HL-60 (cell line): ENCODE data around the gene ANKFY1.

Experiments
- DNase-seq, 2 experiments: peaks; one replicate each; pipeline ENCODE4 v3.0.0-alpha.2; 2010 to 2020; ENCODE audit warnings: low read depth in 1 of 2, low spot score in 1 of 2
- H3K27ac ChIP-seq: fragments of 250-450 bp; sonication (Bioruptor Pico); replicated peaks from 2 replicates; pipeline ENCODE4 v1.5.1; 2020; ENCODE audit warnings: mild to moderate bottlenecking, moderate library complexity
- H3K27me3 ChIP-seq: fragments of 250-450 bp; sonication (Bioruptor Pico); 2 replicates; pipeline ENCODE4 v1.5.1; 2021; ENCODE audit warnings: mild to moderate bottlenecking, moderate library complexity; ENCODE audit not compliant: insufficient read depth, poor library complexity, severe bottlenecking
- H3K4me3 ChIP-seq: replicated peaks from 2 replicates; pipeline ENCODE4 v1.5.1; 2011; ENCODE audit warnings: mild to moderate bottlenecking, control low read depth, low read length; ENCODE audit not compliant: insufficient read depth
- CTCF ChIP-seq: IDR thresholded peaks from one replicate; pipeline ENCODE4 v1.5.1; 2011; ENCODE audit warnings: low read length, control low read depth, inconsistent platforms; ENCODE audit not compliant: insufficient read depth
- GABPA ChIP-seq: IDR thresholded peaks from 2 replicates; pipeline ENCODE4 v1.6.1; 2012; ENCODE audit warnings: low read depth
- POLR2AphosphoS5 ChIP-seq: IDR thresholded peaks from 2 replicates; pipeline ENCODE4 v1.6.1; 2012; ENCODE audit warnings: low read depth
- SPI1 ChIP-seq: IDR thresholded peaks from 2 replicates; pipeline ENCODE4 v1.6.1; 2012; ENCODE audit warnings: low read depth, mild to moderate bottlenecking, borderline replicate concordance
- TF ChIP-seq, protein P1 (sequence below): IDR thresholded peaks from 2 replicates; pipeline ENCODE4 v1.6.1; 2012; ENCODE audit warnings: low read depth; ENCODE audit not compliant: insufficient replicate concordance

ANKFY1 gene

DNA sequence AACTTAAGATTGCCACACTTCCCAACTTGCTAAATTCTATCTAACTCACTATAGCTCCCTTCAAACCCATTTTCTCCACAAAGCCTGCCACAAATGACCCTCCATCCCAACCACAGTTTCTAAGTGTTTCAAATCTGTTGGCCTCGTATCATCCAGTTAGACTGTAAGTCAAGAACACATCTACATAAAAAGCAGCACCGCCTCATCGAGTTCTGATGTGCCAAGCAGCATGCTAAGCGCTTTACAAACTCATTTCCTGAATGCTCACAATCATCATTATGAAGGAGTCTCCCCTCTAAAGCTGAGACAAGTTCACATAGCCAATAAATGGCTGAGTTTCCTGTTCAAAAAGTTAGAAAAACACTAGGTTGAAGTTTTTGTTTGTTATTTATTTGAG lies 9.2 kb upstream of the ANKFY1 start:
- DNase-seq: no peak
- Histone ChIP-seq H3K27ac (no peak overlapping the region), H3K27me3 (no peaks in the 10 kb centered on the region), H3K4me3 (no peak overlapping the region)
- no peak for TF ChIP-seq CTCF
- no peak for TF ChIP-seq POLR2AphosphoS5
- no peak for TF ChIP-seq SPI1
- TF ChIP-seq GABPA: no peak
- TF ChIP-seq, protein P1, sequence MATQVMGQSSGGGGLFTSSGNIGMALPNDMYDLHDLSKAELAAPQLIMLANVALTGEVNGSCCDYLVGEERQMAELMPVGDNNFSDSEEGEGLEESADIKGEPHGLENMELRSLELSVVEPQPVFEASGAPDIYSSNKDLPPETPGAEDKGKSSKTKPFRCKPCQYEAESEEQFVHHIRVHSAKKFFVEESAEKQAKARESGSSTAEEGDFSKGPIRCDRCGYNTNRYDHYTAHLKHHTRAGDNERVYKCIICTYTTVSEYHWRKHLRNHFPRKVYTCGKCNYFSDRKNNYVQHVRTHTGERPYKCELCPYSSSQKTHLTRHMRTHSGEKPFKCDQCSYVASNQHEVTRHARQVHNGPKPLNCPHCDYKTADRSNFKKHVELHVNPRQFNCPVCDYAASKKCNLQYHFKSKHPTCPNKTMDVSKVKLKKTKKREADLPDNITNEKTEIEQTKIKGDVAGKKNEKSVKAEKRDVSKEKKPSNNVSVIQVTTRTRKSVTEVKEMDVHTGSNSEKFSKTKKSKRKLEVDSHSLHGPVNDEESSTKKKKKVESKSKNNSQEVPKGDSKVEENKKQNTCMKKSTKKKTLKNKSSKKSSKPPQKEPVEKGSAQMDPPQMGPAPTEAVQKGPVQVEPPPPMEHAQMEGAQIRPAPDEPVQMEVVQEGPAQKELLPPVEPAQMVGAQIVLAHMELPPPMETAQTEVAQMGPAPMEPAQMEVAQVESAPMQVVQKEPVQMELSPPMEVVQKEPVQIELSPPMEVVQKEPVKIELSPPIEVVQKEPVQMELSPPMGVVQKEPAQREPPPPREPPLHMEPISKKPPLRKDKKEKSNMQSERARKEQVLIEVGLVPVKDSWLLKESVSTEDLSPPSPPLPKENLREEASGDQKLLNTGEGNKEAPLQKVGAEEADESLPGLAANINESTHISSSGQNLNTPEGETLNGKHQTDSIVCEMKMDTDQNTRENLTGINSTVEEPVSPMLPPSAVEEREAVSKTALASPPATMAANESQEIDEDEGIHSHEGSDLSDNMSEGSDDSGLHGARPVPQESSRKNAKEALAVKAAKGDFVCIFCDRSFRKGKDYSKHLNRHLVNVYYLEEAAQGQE: no peak

DNA sequence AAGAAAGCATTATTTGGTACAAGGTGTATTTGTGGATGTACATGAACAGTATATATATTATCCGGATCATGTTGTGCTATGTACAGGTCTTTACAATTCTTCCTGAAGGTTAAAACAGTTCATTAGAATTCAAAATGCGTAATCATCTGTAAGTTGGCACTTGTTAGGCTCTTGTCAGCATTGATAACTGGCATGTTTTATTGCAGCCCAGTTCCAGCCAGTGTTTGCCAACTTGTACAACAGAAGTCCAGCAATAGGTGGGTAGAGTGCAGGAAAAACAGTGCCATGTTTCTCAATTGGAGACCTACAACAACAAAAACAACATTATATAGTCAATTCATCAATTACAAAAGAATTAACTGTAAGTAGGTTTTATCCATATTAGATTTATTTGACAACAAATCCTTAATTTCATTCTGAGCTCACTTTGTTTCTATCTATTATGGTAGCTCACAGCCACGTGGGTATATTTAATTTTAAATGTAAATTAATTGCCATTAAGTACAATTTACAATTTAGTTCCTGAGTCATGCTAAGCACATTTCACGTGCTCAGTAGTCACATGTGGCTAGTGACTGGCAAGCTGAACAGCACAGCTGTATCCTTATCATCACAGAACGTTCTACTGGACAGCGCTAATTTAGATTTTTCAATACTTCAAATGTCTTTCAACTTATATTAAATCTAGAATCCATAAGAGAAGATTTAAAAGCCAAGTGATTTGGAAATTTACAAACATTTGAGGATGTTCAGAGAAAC lies 8.6 kb upstream of the ANKFY1 start:
- H3K4me3 ChIP-seq: no peak overlapping the region
- DNase-seq: no peak
- H3K27me3 ChIP-seq: no peaks in the 10 kb centered on the region
- TF ChIP-seq SPI1 (no peak), GABPA (no peak), POLR2AphosphoS5 (no peak), CTCF (no peak)
- H3K27ac ChIP-seq: no peak overlapping the region

DNA sequence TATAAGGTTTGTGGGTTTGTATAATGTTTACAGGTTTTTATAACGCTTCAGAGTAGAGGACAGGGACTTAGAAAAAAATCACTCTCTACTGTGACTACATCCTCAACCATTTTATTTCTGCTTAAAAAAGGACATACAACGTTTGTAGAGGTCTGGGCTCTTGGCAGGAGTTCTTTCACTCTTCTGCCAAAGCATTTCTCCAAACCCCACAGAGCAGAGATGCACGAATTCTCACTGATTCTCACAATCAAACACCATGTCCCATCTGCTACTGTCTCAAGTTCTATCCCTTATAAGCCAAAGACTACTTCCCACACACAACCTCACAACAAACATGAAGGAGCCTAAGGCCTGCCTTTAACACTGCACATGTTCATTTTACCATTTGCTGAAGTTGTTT lies 7.0 kb upstream of the ANKFY1 start:
- TF ChIP-seq GABPA: no peak
- TF ChIP-seq, protein P1: no peak
- no peak for TF ChIP-seq SPI1
- TF ChIP-seq CTCF: no peak
- no peak for TF ChIP-seq POLR2AphosphoS5

More for the DNA sequence above, 7.0 kb upstream of the ANKFY1 start:
- Histone ChIP-seq H3K27me3 (no peaks in the 10 kb centered on the region), H3K4me3 (no peak overlapping the region), H3K27ac (no peak overlapping the region)
- DNase-seq: no peak
